WTC11 (cell line): ENCODE results near the gene EMX1.
A peak's percentile ranks its signal among the peaks of the same experiment; 100 is the strongest.

Source experiments
- CTCF ChIP-seq: fragments of 200-600 bp; IDR thresholded peaks from 2 replicates; pipeline ENCODE4 v1.8.0; 2022; ENCODE audit warnings: antibody characterized with exemption
- MAX ChIP-seq: sonication (generic); formaldehyde crosslinking; IDR thresholded peaks from 2 replicates; pipeline ENCODE4 v1.8.0; 2022; ENCODE audit warnings: mild to moderate bottlenecking, missing genetic modification reagents
- TP53 ChIP-seq: sonication (generic); formaldehyde crosslinking; IDR thresholded peaks from 2 replicates; pipeline ENCODE4 v1.8.1; 2023; ENCODE audit warnings: mild to moderate bottlenecking, missing genetic modification reagents

- TF ChIP-seq CTCF (no peak), MAX (CRISPR knock-in tag) (0 out of 2 replicates have a peak, but pooled peaks have one; percentile 40), TP53 (CRISPR knock-in tag) (no peak)
Observed at GRCh38 chr2:72952110-72952823, 34.9 kb downstream of the EMX1 start.
